Stimulated activated CD4-positive, alpha-beta T cell treated with anti-CD3 and anti-CD28 coated beads, Interleukin-4, amount 100 ng/mL, for 48 hours (primary cell): ENCODE measurements around the gene PIP.
"Not testable (repeated sequence)": the region's sequence is repeated elsewhere in the genome, so short reads cannot be mapped to it uniquely, and the experiment has no call there.

Experiments
- DNase-seq, 2 donors: peaks; one replicate each; pipeline ENCODE4 v3.0.0-alpha.2; 2020; ENCODE audit warnings: low read depth in 2 of 2

The PIP gene

DNA sequence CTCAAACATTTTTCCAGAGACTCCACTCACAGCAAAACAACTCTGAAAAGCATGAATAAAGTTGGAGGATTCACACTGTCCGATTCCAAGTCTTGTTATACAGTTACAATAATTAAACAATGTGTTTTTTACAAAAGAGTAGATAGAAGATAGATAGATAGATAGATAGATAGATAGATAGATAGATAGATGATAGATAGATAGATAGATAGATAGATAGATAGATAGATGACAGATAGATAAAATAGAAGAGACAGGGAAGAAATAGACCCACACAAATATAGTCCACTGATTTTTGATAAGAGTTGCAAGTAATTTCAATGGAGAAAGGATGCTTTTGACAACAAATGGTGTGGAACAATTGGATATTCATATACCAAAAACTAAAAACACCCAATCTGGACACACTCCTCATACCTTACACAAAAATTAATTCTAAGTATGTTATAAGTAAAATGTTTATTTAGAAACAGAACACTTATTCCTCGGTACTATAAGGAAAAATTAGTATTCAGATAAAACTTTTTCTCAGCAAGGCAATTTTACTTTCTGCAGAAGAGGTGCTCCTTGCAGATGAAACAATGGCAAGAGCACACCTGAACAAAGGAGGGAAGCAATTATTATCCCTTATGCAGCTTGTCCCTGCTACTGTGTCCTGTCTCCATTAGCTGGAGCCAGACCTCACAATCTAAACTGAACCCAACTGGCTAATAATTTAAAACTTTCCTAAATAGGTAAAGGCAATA lies 45.7 kb downstream of the PIP start:
- no peak for DNase-seq

DNA sequence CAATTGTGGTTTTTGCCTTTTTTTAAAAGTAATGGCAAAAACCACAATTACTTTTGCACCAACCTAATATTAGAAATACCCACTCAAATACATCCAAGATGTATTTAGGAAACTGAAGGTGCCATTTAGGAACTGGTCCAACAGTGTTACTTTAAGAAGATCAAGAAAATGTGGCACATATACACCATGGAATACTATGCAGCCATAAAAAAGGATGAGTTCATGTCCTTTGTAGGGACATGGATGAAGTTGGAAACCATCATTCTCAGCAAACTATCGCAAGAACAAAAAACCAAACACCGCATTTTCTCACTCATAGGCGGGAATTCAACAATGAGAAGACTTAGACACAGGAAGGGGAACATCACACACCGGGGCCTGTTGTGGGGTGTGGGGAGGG lies 48.9 kb downstream of the PIP start:
- not testable (repeated sequence) for DNase-seq

DNA sequence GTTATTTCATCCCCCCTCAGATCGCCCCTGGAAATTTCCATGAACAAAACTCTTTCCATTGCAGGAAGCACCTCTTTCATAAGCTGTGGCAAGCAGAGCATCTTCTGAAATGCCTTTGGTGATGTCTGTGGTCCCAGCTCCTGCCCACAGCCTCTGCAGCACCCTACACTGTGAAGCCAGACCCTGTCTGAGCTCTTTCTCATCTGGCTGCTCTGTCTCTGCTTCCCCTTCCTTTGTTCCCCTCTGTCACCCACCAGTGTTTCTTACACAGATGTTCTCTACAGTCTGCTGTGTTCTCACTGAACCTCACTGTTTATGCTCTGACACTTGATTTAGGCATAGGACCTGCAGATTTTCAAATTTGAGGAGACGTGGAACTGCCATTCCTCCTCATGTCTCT lies 49.5 kb downstream of the PIP start:
- DNase-seq = no peak

DNA sequence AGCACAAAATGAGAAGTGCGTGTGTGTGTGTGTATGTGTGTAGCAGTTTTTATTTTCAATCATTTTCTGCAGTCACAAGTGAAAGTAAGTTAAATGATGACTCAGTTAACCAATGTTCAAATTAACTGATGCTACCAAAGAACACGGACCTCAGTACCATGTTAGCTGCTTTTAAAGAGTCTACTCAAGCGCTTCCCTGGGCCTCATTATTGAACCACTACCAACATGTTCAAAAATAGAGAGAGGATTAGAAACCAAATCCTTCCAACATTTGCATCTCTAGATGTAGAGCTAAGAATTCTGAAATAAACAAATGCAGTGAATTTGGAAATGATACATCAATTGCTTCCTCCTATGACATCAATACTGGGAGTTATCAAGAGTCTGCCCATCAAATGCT lies 51.1 kb downstream of the PIP start, which contains the start of gene TAS2R39:
TSS of gene TAS2R39 (plus strand) at position 396 of the 400 bp plus-strand sequence. CDS start at position 396, 0 bp downstream.
- no peak for DNase-seq

DNA sequence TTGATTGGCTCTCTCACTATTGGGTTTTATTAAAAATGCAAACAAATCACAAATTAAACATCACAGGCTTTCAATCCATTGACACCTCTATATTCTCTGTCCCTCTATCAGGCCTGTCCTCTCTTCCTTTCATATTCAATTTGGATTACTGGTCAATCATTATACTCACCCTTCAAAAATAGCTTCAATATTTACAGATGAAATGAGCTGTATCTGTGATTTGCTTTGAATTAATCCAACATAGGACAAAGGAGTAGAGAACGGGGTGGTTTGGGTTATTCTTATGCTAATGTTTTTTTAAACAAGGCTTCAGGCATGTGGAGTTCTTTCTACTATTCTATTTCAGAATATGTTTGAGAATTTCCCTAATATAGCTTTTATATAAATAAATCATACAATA lies 53.7 kb downstream of the PIP start:
- DNase-seq = no peak

DNA sequence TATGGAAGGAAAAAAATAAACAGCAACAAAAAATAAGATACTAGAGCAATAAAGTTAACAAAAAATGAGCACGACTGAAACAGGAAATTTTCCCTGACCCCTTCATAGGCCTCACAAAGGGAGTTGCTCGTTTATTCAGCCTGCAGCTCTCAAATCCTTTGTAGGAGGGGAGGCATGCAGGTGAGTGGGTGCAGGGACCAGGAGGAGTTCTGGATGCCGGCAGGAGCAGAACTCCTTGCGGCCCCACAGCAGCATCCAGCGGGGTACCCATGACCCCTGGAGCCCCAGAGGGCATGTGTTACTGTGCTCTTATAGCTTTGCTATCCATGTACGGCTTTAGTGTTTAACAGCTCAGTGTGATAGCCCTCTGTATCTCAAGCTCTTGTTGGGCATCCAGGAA lies 57.1 kb downstream of the PIP start:
- no peak for DNase-seq
